GM12873 (cell line): ENCODE data around the gene TAF11L12.
"Not testable (repeated sequence)": the region's sequence is repeated elsewhere in the genome, so short reads cannot be mapped to it uniquely, and the experiment has no call there.

Source experiments
- TF ChIP-seq, protein P1 (sequence below): IDR thresholded peaks from 2 replicates; pipeline ENCODE4 v1.5.1; 2012; ENCODE audit warnings: low read depth, mild to moderate bottlenecking, moderate library complexity, low read length, control low read depth; ENCODE audit not compliant: insufficient read depth; ENCODE audit errors: missing control alignments

Gene TAF11L12

DNA sequence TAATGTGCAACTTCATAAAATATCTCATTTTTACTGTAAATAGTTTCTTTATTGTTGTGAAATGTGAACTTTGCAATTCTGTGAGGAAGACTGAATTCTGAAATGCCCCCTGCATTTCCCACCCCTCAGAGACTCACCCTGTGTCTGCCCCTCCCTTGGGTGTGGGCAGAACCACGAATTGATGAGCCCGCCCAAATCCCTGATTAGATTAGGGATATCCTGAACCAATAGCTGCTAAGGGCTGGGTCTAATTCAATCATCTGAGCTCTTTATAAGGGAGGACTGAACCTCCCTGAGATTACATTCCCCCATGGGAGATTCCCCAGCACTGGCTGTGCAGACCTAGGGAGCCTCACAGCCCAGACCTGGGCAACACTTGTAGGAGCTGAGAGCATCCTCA, at the start of gene TAF11L12:
TSS of gene TAF11L12 (plus strand) at position 301 of the 400 bp plus-strand sequence.
- TF ChIP-seq, protein P1, sequence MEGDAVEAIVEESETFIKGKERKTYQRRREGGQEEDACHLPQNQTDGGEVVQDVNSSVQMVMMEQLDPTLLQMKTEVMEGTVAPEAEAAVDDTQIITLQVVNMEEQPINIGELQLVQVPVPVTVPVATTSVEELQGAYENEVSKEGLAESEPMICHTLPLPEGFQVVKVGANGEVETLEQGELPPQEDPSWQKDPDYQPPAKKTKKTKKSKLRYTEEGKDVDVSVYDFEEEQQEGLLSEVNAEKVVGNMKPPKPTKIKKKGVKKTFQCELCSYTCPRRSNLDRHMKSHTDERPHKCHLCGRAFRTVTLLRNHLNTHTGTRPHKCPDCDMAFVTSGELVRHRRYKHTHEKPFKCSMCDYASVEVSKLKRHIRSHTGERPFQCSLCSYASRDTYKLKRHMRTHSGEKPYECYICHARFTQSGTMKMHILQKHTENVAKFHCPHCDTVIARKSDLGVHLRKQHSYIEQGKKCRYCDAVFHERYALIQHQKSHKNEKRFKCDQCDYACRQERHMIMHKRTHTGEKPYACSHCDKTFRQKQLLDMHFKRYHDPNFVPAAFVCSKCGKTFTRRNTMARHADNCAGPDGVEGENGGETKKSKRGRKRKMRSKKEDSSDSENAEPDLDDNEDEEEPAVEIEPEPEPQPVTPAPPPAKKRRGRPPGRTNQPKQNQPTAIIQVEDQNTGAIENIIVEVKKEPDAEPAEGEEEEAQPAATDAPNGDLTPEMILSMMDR, result not testable (repeated sequence)

DNA sequence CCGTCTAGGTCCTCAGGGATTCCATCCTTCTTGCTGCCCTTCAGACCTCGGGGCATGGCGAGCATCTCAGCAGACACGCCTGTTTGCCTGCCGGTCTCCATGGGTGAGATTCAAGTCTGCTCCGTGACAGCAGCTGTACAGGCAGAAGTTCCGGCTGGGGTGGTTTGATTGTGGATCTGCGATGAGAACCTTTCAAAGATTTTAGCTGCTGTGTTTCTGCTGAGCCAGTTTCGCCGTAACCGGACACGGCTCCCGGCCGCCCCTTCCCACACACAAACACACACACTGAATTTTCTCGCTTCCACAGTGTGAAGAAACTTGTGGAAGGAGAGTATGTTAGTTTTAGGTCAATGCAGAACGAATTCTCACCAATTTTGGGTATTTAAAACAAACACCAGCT, 24.5 kb upstream of the TAF11L12 start, which contains the start of gene TAF11L7:
TSS of gene TAF11L7 (minus strand) at position 101 of the 400 bp plus-strand sequence.
- TF ChIP-seq, protein P1, result not testable (repeated sequence)

DNA sequence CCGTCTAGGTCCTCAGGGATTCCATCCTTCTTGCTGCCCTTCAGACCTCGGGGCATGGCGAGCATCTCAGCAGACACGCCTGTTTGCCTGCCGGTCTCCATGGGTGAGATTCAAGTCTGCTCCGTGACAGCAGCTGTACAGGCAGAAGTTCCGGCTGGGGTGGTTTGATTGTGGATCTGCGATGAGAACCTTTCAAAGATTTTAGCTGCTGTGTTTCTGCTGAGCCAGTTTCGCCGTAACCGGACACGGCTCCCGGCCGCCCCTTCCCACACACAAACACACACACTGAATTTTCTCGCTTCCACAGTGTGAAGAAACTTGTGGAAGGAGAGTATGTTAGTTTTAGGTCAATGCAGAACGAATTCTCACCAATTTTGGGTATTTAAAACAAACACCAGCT, 19.3 kb upstream of the TAF11L12 start, which contains the start of gene TAF11L8:
TSS of gene TAF11L8 (minus strand) at position 101 of the 400 bp plus-strand sequence.
- TF ChIP-seq, protein P1, result not testable (repeated sequence)

DNA sequence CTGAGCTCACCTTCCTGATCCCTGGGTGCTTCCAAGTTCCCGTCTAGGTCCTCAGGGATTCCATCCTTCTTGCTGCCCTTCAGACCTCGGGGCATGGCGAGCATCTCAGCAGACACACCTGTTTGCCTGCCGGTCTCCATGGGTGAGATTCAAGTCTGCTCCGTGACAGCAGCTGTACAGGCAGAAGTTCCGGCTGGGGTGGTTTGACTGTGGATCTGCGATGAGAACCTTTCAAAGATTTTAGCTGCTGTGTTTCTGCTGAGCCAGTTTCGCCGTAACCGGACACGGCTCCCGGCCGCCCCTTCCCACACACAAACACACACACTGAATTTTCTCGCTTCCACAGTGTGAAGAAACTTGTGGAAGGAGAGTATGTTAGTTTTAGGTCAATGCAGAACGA, 15.9 kb upstream of the TAF11L12 start, which contains the start of gene TAF11L9:
TSS of gene TAF11L9 (minus strand) at position 140 of the 400 bp plus-strand sequence.
- TF ChIP-seq, protein P1, result not testable (repeated sequence)

DNA sequence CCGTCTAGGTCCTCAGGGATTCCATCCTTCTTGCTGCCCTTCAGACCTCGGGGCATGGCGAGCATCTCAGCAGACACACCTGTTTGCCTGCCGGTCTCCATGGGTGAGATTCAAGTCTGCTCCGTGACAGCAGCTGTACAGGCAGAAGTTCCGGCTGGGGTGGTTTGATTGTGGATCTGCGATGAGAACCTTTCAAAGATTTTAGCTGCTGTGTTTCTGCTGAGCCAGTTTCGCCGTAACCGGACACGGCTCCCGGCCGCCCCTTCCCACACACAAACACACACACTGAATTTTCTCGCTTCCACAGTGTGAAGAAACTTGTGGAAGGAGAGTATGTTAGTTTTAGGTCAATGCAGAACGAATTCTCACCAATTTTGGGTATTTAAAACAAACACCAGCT, 12.5 kb upstream of the TAF11L12 start, which contains the start of gene TAF11L10:
TSS of gene TAF11L10 (minus strand) at position 101 of the 400 bp plus-strand sequence.
- TF ChIP-seq, protein P1, result not testable (repeated sequence)

DNA sequence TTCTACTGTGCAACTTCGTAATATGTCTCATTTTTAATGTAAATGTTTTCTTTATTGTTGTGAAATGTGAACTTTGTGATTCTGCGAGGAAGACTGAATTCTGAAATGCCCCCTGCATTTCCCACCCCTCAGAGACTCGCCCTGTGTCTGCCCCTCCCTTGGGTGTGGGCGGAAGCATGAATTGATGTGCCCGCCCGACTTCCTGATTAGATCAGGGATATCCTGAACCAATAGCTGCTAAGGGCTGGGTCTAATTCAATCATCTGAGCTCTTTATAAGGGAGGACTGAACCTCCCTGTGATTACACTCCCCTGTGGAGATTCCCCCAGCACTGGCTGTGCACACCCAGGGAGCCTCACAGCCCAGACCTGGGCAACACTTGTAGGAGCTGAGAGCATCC, 6.3 kb upstream of the TAF11L12 start, which contains the start of gene TAF11L11:
TSS of gene TAF11L11 (plus strand) at position 304 of the 400 bp plus-strand sequence.
- TF ChIP-seq, protein P1, result not testable (repeated sequence)

DNA sequence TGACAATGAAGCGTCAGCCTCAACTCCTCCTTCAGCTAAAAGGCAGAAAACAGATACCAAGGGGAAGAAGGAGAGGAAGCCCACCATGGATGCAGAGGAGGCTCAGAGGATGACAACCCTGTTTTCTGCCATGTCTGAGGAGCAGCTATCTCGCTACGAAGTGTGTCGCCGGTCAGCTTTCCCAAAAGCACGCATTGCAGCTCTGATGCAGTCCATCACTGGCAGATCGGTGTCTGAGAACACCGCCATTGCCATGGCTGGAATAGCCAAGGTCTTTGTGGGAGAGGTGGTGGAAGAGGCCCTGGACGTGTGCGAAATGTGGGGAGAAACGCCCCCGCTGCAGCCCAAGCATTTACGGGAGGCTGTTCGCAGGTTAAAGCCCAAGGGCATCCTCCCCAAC, 5.2 kb upstream of the TAF11L12 start:
- TF ChIP-seq, protein P1, result no peak
